HG03432 (cell line): ENCODE measurements around the gene SKIC2.
"Not testable (repeated sequence)": the region's sequence is repeated elsewhere in the genome, so short reads cannot be mapped to it uniquely, and the experiment has no call there.

Source experiments
- ATAC-seq: cut with Tn5 transposase; IDR thresholded peaks from one replicate; pipeline ENCODE4 v1.9.1; 2021; ENCODE audit warnings: mild to moderate bottlenecking, moderate library complexity; ENCODE audit not compliant: unreplicated experiment

SKIC2 gene

GRCh38 chr6:32003301-32003700, 44.3 kb downstream of the SKIC2 start:
- not testable (repeated sequence) for ATAC-seq

DNA sequence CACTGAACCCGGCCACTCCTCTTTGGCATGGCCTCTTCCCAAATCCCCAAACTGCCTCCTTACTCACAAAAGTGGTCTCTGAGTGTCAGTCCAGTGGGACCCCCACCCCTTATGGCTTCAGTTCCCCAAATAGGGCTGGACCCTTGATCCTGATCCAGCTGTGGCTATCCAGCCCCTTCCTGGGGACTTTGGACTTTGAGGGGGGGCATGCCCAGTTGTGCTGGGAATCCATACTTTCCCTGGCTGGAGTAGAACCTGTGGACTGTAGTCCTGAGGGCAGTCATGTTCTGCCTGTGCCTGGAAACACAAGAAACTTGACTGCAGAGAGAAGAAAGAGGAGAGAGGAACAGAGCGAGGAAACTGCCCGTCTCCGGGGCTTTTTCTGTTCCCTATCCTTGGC, 45.4 kb downstream of the SKIC2 start:
- not testable (repeated sequence) for ATAC-seq

DNA sequence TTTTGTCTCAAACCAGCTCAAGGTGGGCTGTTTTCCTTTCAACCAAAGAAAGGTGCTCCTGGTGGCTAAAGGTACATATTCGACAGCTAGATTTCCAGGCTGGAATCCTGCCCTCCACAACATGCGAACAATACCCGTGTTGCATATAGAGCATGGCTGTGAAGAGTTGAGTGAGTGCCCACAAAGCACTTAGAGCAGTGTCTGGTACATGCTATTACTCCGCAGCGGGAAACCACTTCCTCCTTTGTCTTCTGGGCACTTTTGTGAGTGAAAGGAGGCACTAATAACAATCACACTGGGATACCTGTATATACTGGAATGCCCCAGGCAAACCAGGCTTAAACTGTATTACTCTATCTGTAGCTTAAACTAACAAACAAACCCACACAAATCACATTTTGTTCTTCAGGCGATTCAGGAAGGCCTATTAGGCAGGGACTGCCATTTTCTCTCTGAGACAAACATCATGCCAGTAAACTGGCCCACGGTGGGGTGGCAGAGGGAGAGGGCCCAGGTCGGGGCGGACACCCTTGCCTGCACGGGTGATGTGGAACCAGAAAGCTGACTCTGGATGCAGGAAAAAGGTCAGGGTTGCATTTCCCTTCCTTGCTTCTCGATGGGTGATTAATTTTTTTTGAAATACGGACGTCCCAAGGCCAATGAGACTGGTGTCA, 46.0 kb downstream of the SKIC2 start:
- ATAC-seq = not testable (repeated sequence)

DNA sequence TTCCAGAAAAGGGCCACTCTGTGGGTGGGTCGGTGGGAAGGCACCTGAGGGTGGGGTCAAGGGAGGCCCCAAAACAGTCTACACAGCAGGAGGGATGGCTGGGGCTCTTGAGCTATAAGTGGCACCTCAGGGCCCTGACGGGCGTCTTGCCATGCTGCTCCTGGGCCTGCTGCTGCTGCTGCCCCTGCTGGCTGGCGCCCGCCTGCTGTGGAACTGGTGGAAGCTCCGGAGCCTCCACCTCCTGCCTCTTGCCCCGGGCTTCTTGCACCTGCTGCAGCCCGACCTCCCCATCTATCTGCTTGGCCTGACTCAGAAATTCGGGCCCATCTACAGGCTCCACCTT, 46.5 kb downstream of the SKIC2 start:
- ATAC-seq = not testable (repeated sequence)

GRCh38 chr6:32005991-32006529, 47.1 kb downstream of the SKIC2 start:
- not testable (repeated sequence) for ATAC-seq

DNA sequence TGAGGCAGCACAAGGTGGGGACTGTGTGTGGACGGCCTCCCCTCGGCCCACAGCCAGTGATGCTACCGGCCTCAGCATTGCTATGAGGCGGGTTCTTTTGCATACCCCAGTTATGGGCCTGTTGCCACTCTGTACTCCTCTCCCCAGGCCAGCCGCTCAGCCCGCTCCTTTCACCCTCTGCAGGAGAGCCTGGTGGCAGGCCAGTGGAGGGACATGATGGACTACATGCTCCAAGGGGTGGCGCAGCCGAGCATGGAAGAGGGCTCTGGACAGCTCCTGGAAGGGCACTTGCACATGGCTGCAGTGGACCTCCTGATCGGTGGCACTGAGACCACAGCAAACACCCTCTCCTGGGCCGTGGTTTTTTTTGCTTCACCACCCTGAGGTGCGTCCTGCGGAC, 48.1 kb downstream of the SKIC2 start:
- not testable (repeated sequence) for ATAC-seq

DNA sequence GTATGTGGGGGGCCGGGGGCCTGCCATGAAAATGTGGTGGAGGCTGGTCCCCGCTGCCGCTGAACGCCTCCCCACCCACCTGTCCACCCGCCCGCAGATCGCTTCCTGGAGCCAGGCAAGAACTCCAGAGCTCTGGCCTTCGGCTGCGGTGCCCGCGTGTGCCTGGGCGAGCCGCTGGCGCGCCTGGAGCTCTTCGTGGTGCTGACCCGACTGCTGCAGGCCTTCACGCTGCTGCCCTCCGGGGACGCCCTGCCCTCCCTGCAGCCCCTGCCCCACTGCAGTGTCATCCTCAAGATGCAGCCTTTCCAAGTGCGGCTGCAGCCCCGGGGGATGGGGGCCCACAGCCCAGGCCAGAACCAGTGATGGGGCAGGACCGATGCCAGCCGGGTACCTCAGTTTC, 49.1 kb downstream of the SKIC2 start:
- ATAC-seq = not testable (repeated sequence)

- ATAC-seq = not testable (repeated sequence)
Measured at GRCh38 chr6:32008616-32009015, 49.6 kb downstream of the SKIC2 start.

DNA sequence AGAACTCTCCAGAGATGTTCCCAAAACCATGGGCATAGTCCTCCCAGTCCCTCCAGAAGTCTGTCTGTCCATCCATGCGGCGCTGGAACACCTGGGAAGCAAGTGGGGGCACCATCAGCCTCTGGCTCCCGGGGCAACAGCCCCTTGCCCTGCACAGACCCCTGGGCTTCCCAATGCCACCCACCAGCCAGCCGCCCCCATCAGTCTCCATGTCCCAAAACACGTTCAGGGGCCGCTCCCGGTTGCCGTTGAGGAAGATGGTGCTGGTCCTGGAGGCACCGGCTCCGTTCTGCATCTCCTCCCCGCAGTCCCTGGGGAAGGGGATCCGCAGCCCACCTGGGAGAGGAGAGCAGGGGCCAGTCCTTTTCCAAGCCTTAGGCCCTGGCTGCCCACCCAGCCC, 50.6 kb downstream of the SKIC2 start:
- not testable (repeated sequence) for ATAC-seq

DNA sequence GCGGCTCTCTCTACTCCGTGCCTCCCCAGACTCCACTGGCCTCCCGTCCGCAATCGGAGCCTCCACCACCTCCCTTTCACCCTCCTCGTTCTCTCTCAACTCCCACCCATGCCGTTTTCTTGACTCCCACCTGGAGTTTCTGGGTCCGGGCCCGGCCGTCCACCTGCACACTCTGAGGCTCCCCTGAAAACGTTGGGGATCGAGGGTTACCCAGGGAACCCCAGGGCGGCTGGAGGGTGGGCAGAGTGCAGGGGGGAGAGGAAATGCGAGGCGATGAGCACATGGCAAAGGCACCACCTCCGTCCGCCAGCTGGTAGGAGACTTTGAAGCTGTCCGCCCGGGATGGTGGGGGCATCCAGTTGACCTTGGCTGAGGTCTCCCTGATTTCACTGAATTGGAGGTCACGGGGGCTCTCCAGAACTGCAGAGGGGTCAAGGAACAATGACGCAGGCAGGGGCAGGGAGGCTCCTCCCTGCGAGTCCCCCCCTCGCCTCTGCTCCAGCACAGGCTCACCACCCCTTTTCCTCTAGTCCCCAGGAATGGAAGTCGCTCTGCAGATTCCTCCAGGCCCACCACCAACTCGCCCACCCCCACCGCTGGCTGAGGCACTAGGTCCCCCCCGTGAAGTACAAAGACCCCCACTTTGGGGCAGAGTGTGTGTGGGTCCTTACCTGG, 52.0 kb downstream of the SKIC2 start:
- ATAC-seq = not testable (repeated sequence)

- not testable (repeated sequence) for ATAC-seq
Measured at GRCh38 chr6:32012941-32013617, 54.1 kb downstream of the SKIC2 start.

GRCh38 chr6:32013738-32014137, 54.8 kb downstream of the SKIC2 start:
- ATAC-seq = not testable (repeated sequence)

DNA sequence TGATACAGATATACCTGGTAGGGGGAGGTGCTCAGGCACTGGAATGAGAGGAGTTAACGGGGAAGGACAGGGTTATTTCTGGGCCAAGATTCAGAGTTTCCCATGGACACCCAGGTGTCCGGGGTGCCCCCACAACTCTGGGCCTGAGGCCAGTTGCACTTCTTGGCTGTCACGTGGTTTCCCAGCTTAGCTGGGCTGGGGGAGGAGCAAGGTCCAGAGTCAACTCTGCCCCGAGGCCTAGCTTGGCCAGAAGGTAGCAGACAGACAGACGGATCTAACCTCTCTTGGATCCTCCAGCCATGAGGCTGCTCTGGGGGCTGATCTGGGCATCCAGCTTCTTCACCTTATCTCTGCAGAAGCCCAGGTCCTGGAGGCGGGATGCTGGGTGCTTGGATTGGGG, 55.6 kb downstream of the SKIC2 start, which contains the start of gene C4B:
Gene C4B, plus strand, starts transcription at position 249 of the 400 bp plus-strand sequence. Its CDS starts 51 bp downstream, at position 300.
- not testable (repeated sequence) for ATAC-seq
